NB4 (cell line): Measurements from ENCODE around the gene C1QTNF12.

Experiments used
- DNase-seq: peaks from one replicate; pipeline ENCODE4 v3.0.0; 2010; ENCODE audit warnings: low read depth
- H3K4me3 ChIP-seq: one replicate; pipeline ENCODE4 v1.5.1; 2011; ENCODE audit warnings: mild to moderate bottlenecking, low read depth, low read length, moderate library complexity
- CTCF ChIP-seq: IDR thresholded peaks from one replicate; pipeline ENCODE4 v1.5.1; 2012; ENCODE audit warnings: low read depth, low read length
- MYC ChIP-seq: IDR thresholded peaks from 2 replicates; pipeline ENCODE4 v1.6.1; 2011; ENCODE audit warnings: low read depth, low read length
- POLR2A ChIP-seq: IDR thresholded peaks from 2 replicates; pipeline ENCODE4 v1.6.1; 2011; ENCODE audit warnings: mild to moderate bottlenecking; ENCODE audit not compliant: insufficient read length; ENCODE audit errors: extremely low read depth
- TF ChIP-seq, protein P1 (sequence below): IDR thresholded peaks from 2 replicates; pipeline ENCODE4 v1.6.1; 2011; ENCODE audit warnings: low read depth, low read length

Gene C1QTNF12

DNA sequence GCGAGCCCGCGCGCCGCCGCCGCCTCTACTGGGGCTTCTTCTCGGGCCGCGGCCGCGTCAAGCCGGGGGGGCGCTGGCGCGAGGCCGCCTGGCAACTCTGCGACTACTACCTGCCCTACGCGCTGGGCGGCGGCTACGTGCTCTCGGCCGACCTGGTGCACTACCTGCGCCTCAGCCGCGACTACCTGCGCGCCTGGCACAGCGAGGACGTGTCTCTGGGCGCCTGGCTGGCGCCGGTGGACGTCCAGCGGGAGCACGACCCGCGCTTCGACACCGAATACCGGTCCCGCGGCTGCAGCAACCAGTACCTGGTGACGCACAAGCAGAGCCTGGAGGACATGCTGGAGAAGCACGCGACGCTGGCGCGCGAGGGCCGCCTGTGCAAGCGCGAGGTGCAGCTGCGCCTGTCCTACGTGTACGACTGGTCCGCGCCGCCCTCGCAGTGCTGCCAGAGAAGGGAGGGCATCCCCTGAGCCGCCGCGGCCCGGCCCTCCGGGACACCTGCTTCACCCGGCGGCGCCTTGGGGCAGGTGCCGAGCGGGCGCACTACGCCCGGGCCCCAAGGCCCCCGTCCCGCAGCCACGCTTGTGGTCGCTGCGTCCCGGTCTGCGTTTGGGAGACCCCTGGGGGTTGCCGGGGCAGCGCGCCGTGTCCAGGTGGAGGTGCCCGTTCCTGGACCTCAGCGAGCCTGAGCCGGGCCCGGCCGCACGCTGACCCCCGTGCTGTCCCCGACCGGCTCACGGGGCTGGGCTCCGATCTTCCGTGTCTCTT is 13.5 kb downstream of the C1QTNF12 start:
- H3K4me3 ChIP-seq, result peak overlapping the region; percentile 48

DNA sequence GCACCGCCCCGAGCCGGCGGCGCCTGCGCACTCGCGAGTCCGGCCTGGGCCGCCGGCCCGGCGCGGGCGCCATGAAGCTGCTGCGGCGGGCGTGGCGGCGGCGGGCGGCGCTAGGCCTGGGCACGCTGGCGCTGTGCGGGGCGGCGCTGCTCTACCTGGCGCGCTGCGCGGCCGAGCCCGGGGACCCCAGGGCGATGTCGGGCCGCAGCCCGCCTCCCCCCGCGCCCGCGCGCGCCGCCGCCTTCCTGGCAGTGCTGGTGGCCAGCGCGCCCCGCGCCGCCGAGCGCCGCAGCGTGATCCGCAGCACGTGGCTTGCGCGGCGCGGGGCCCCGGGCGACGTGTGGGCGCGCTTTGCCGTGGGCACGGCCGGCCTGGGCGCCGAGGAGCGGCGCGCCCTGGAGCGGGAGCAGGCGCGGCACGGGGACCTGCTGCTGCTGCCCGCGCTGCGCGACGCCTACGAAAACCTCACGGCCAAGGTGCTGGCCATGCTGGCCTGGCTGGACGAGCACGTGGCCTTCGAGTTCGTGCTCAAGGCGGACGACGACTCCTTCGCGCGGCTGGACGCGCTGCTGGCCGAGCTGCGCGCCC is 14.2 kb downstream of the C1QTNF12 start, which contains the start of gene B3GALT6:
B3GALT6 (plus strand) TSS at position 30 of the 588 bp plus-strand sequence; CDS start at position 72, 42 bp downstream.
- TF ChIP-seq, protein P1, sequence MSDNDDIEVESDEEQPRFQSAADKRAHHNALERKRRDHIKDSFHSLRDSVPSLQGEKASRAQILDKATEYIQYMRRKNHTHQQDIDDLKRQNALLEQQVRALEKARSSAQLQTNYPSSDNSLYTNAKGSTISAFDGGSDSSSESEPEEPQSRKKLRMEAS, result peak; percentile 76; the same call in 1 of the 2 replicates
- peak; percentile 76 for TF ChIP-seq MYC
- TF ChIP-seq CTCF, result no peak
- peak; percentile 39 for TF ChIP-seq POLR2A
- DNase-seq, result no peak
- peak within 1 kb of the TSS; percentile 98 for H3K4me3 ChIP-seq

More for the DNA sequence above, 13.5 kb downstream of the C1QTNF12 start:
- TF ChIP-seq, protein P1, result no peak
- no peak for TF ChIP-seq MYC
- TF ChIP-seq POLR2A, result no peak
- no peak for TF ChIP-seq CTCF
- no peak for DNase-seq

- TF ChIP-seq CTCF (no peak), MYC (peak; percentile 63), POLR2A (peak; percentile 69)
- TF ChIP-seq, protein P1, result peak; percentile 91
Measured at GRCh38 chr1:1231400-1232207, 14.9 kb downstream of the C1QTNF12 start, which contains the start of gene SDF4. TSS of gene SDF4 (minus strand) at chr1:1232001. CDS start at chr1:1228772, 3,229 bp downstream.

DNA sequence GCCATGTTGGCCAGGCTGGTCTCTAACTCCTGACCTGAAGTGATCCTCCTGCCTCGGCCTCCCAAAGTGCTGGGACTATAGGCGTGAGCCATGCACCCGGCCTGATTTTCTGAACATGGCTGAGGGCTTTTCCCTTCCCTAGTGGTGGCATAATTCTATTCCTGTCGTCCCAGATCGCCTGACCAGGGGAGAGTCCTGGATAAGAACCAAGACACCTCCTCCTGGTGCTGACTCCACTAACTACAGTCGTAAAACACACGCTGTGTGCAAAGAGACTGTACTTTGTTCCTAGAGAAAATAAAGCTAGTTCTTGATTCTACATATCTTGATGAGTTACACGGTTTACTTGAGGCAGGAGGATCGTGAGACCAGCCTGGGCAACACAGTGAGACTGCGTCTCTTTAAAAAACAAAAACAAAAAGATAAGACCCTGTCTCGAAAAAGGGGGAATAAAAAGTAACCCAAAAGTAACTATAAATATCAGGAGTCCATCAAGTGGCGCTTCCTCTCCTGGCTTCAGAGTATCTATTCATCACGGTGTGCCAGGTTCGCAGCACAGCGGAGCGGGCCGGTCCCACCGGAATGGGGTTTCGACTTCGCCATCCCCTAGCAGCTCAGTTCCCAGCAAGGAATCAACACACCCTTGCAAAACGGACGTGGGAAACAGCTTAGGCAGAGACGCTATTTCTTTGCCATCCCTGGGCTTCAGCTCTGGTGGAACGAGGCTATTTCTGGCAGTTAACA is 15.7 kb downstream of the C1QTNF12 start:
- TF ChIP-seq POLR2A (no peak), MYC (no peak), CTCF (no peak)
- TF ChIP-seq, protein P1, result no peak

More at GRCh38 chr1:1231400-1232207, 14.9 kb downstream of the C1QTNF12 start, which contains the start of gene SDF4:
- H3K4me3 ChIP-seq, result peak within 1 kb of the TSS; percentile 98
- peak; percentile 97 for DNase-seq

GRCh38 chr1:1229770-1230169 is 16.8 kb downstream of the C1QTNF12 start:
- TF ChIP-seq CTCF (no peak), MYC (no peak), POLR2A (no peak)
- TF ChIP-seq, protein P1, result no peak
- DNase-seq, result no peak
- no peak overlapping the region for H3K4me3 ChIP-seq

More for the DNA sequence above, 15.7 kb downstream of the C1QTNF12 start:
- peak overlapping the region; percentile 98 for H3K4me3 ChIP-seq
- peak; percentile 41 for DNase-seq
